ENCODE measurements around the gene CTBS.
A peak's percentile ranks its signal among the peaks of the same experiment; 100 is the strongest.

Gene CTBS, protein sequence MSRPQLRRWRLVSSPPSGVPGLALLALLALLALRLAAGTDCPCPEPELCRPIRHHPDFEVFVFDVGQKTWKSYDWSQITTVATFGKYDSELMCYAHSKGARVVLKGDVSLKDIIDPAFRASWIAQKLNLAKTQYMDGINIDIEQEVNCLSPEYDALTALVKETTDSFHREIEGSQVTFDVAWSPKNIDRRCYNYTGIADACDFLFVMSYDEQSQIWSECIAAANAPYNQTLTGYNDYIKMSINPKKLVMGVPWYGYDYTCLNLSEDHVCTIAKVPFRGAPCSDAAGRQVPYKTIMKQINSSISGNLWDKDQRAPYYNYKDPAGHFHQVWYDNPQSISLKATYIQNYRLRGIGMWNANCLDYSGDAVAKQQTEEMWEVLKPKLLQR

GRCh38 chr1:84573967-84574842 lies at the start of gene CTBS:
Gene CTBS, minus strand, starts transcription at chr1:84574440. Its CDS starts 25 bp downstream, at chr1:84574415.
- Mint-ChIP-seq H3K27ac (peak within 1 kb of the TSS; percentile 99), H3K4me1 (peaks cover 40% of the 10 kb centered on the region), H3K4me3 (peak within 1 kb of the TSS; percentile 94 to 95), H3K9me3 (peaks cover 6% of the 10 kb centered on the region in 2 donors), H3K27me3 (no peaks in the 10 kb centered on the region)
- ATAC-seq = peak; percentile 93
- peak; percentile 81 to 88 for DNase-seq

DNA sequence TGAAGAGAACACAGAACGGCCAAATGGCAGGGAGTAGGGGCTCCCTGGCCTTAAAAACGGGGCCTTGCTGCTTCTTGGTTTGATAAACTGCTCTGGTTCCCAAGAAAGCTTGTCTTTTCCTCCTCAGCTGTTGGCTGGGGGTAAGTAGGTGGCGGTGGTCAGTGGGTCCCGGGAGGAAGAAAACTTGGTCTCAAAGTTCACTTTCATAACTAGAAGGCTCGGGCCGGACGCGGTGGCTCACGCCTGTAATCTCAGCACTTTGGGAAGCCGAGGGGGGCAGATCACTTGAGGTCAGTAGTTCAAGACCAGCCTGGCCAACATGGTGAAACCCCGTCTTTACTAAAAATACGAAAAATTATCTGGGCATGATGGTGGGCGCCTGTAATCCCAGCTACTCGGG lies 47.3 kb upstream of the CTBS start:
- ATAC-seq = no peak
- Mint-ChIP-seq H3K27ac (no peak overlapping the region), H3K4me3 (no peak overlapping the region), H3K4me1 (peaks cover 31% of the 10 kb centered on the region), H3K27me3 (no peaks in the 10 kb centered on the region), H3K9me3 (no peaks in the 10 kb centered on the region)
- DNase-seq = no peak

GRCh38 chr1:84620720-84621313 lies 46.6 kb upstream of the CTBS start:
- peaks cover 31% of the 10 kb centered on the region for H3K4me1 Mint-ChIP-seq
- no peaks in the 10 kb centered on the region for H3K9me3 Mint-ChIP-seq
- H3K27me3 Mint-ChIP-seq = no peaks in the 10 kb centered on the region
- DNase-seq (peak; percentile 85 to 90), ATAC-seq (peak; percentile 94)
- H3K4me3 Mint-ChIP-seq = peak overlapping the region; percentile 87 to 94
- H3K27ac Mint-ChIP-seq = peak overlapping the region; percentile 90 to 96

DNA sequence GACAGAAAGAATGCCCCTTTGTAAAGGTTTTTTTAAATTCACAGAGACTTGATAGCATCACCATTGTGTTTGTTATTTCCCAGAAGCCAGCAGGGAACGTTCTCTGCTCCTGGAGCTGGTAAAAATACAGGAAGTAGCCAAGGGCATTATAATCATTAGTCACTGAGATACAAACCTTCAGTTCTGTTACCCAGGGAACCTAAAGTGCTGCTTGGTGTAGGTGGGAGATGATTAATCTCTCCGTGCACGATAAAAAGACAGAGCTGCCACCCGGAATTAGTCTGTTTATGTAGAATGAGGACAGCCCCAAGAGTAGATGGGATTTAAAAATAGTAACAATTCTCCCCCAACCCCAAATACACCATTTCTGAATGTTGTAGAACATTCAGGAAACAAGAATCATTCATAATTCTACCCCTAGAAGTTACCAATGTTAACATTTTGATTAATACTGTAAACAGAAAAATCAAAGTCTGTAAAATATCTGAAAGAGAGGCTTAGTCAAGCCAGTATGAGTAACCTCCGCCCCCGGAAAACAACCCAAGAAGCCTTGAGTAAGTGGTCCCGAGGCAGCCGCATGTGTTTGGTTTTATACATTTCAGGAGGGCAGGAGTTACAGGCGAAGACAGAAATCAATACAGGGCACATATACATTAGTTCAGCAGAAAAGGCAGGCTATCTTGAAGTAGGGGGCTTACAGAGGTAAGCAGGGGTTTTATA lies 45.3 kb upstream of the CTBS start:
- Mint-ChIP-seq H3K27ac (peak overlapping the region; percentile 69 to 91), H3K4me1 (peaks cover 31% of the 10 kb centered on the region), H3K9me3 (peaks cover 5% of the 10 kb centered on the region in 2 donors), H3K27me3 (no peaks in the 10 kb centered on the region), H3K4me3 (peak overlapping the region; percentile 59 to 77)
- DNase-seq = peak; percentile 30 to 50
- peak; percentile 42 for ATAC-seq

DNA sequence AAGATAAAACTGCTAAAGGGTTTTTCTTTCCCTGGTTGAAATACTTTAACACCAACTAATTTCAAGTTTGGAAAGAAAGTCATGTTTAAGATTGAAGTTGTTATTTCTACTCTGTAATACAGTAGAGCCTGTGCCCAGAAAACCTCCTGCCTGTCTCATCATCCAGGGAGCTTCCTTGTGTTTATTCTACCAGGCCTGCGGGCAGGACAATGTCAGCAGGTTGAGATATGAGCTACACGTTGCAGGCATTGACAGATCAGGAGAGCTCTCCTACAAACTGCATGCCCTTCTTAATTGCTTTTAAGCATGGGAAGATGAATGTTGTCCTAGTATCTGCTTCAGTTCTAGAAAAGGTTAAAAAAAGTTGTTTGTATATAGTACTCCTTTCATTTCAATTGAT lies 43.1 kb upstream of the CTBS start:
- H3K4me1 Mint-ChIP-seq = peaks cover 30% of the 10 kb centered on the region
- DNase-seq = no peak
- H3K9me3 Mint-ChIP-seq = peaks cover 15% of the 10 kb centered on the region in 2 donors
- H3K27me3 Mint-ChIP-seq = no peaks in the 10 kb centered on the region
- no peak overlapping the region for H3K27ac Mint-ChIP-seq
- no peak for ATAC-seq
- H3K4me3 Mint-ChIP-seq = no peak overlapping the region

GRCh38 chr1:84615790-84616189 lies 41.5 kb upstream of the CTBS start:
- Mint-ChIP-seq H3K27ac (no peak overlapping the region), H3K9me3 (peaks cover 17 to 20% of the 10 kb centered on the region in 2 donors), H3K4me3 (no peak overlapping the region), H3K4me1 (peaks cover 35% of the 10 kb centered on the region), H3K27me3 (no peaks in the 10 kb centered on the region)
- no peak for DNase-seq
- ATAC-seq = no peak

GRCh38 chr1:84613887-84614286 lies 39.6 kb upstream of the CTBS start:
- Mint-ChIP-seq H3K4me3 (no peak overlapping the region), H3K27ac (no peak overlapping the region)
- ATAC-seq = no peak

DNA sequence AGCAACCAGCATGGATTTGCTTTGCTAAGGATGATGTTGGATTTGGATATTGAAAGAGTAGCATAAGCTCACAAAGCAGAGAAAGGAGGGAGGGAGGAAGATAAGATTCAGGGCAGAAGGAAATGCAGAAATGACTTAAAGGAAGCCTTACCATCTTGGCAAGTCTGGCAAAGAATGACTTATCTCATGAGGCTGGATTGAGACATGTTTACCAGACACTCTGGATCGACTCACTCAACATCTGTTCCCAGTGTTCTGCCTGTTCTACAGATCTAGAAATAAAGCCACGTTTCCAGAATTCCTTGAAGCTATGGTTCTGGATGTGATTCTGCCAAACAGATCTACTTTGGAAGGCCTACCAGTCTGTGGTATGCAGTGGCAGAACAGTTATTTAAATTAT lies 38.8 kb upstream of the CTBS start:
- Mint-ChIP-seq H3K4me1 (peaks cover 18% of the 10 kb centered on the region), H3K9me3 (peaks cover 20 to 24% of the 10 kb centered on the region in 2 donors), H3K27me3 (no peaks in the 10 kb centered on the region), H3K4me3 (no peak overlapping the region), H3K27ac (no peak overlapping the region)
- ATAC-seq (no peak), DNase-seq (no peak)

More at GRCh38 chr1:84613887-84614286, 39.6 kb upstream of the CTBS start:
- no peak for DNase-seq
- Mint-ChIP-seq H3K4me1 (peaks cover 18% of the 10 kb centered on the region), H3K9me3 (peaks cover 20 to 24% of the 10 kb centered on the region in 2 donors), H3K27me3 (no peaks in the 10 kb centered on the region)

DNA sequence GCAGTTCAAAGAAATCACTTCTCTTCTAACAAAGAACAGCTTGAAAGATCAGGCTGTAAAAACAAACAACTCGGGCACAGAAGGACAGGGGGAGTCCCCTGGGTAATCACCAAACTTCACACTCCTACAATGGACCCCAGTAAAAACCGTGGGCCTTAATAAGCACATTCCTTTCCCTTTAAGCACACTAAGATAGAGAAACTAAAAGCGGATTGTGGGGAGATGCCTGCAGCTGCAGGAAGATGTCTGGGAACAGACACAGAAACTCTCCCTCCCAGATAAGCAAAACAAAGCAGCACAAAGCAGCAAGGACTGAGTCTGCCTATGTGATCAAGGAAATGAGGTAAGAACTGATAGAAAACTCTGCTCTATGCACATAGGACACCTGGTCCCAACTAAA lies 37.6 kb upstream of the CTBS start:
- no peak for DNase-seq
- Mint-ChIP-seq H3K27ac (peak overlapping the region; percentile 41 to 86), H3K9me3 (peaks cover 21 to 26% of the 10 kb centered on the region in 2 donors), H3K4me3 (peak overlapping the region; percentile 23 to 52), H3K4me1 (peaks cover 18% of the 10 kb centered on the region), H3K27me3 (no peaks in the 10 kb centered on the region)
- peak; percentile 50 for ATAC-seq

- Mint-ChIP-seq H3K4me1 (peaks cover 18% of the 10 kb centered on the region), H3K27ac (peak overlapping the region in 1 of 2 donors; percentile 86), H3K9me3 (peaks cover 26 to 33% of the 10 kb centered on the region in 2 donors)
These were observed 36.9 kb upstream of the CTBS start for GRCh38 chr1:84611091-84611490.

DNA sequence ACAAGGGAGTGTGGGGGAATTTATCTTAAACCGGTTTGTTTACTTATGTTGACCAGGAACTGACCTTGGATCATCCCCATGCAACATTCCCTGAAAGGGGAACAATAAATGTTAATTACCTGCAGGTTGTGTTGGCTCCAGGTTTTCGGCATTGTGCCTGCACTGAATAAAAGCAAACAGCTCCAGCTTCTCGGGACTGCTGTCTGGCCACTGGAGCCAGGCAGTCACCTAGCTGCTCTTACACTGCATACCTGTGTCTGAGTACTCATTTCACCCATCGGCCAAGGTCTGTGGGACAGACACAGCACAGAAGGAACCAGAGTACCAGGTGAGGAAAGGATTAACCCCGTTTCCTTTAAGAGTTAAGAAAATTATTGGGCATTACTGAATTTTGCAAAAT lies 32.7 kb upstream of the CTBS start:
- no peak overlapping the region for H3K4me3 Mint-ChIP-seq
- H3K4me1 Mint-ChIP-seq = peaks cover 11% of the 10 kb centered on the region
- no peak for DNase-seq
- no peak overlapping the region for H3K27ac Mint-ChIP-seq
- H3K27me3 Mint-ChIP-seq = no peaks in the 10 kb centered on the region
- H3K9me3 Mint-ChIP-seq = peaks cover 31 to 46% of the 10 kb centered on the region in 2 donors
- no peak for ATAC-seq

More at GRCh38 chr1:84611091-84611490, 36.9 kb upstream of the CTBS start:
- no peaks in the 10 kb centered on the region for H3K27me3 Mint-ChIP-seq
- no peak for DNase-seq
- ATAC-seq = no peak
- H3K4me3 Mint-ChIP-seq = peak overlapping the region; percentile 23 to 52

GRCh38 chr1:84605157-84605556 lies 30.9 kb upstream of the CTBS start:
- Mint-ChIP-seq H3K9me3 (peaks cover 25 to 41% of the 10 kb centered on the region in 2 donors), H3K4me3 (no peak overlapping the region), H3K4me1 (peaks cover 7% of the 10 kb centered on the region), H3K27me3 (no peaks in the 10 kb centered on the region), H3K27ac (no peak overlapping the region)
- DNase-seq (no peak), ATAC-seq (no peak)

- H3K9me3 Mint-ChIP-seq = peaks cover 30 to 41% of the 10 kb centered on the region in 2 donors
- peaks cover 17% of the 10 kb centered on the region for H3K4me1 Mint-ChIP-seq
- H3K27ac Mint-ChIP-seq = no peak overlapping the region
- H3K27me3 Mint-ChIP-seq = no peaks in the 10 kb centered on the region
- no peak overlapping the region for H3K4me3 Mint-ChIP-seq
- no peak for DNase-seq
- no peak for ATAC-seq
These were observed 29.9 kb upstream of the CTBS start for GRCh38 chr1:84603941-84604830.

DNA sequence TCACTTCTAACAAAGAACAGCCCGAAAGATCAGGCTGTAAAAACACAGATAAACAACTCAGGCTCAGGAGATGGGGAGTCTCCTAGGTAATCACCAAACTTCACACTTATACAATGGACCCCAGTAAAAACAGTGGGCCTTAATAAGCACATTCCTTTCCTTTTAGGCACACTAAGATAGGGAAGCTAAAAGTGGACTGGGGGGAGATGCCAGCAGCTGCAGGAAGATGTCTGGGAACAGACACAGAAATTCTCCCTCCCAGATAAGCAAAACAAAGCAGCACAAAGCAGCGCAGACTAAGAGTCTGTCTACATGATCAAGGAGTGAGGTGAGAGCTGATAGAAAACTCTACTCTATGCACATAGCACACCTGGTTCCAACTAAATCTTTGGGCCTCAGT lies 29.0 kb upstream of the CTBS start:
- Mint-ChIP-seq H3K4me1 (peaks cover 26% of the 10 kb centered on the region), H3K9me3 (peaks cover 30 to 41% of the 10 kb centered on the region in 2 donors), H3K4me3 (no peak overlapping the region), H3K27ac (no peak overlapping the region), H3K27me3 (no peaks in the 10 kb centered on the region)
- DNase-seq = no peak
- no peak for ATAC-seq
